ENCODE results near the gene NRAP.

GRCh38 chr10:113603057-113603777, 60.6 kb downstream of the NRAP start:
- TF ChIP-seq CTCF (IDR thresholded peaks at IDR 0.05; ENCODE audit: borderline replicate concordance, extremely low read depth, low read length, poor library complexity, severe bottlenecking) = no peak
- no peak for TF ChIP-seq EZH2 (IDR thresholded peaks at IDR 0.05; ENCODE audit: borderline replicate concordance, low read depth, low read length, severe bottlenecking)

All from DND-41 (cell line).